GM21717 (cell line): Measurements from ENCODE around the gene PROS1.
A peak's percentile ranks its signal among the peaks of the same experiment; 100 is the strongest.

Experiments used
- ATAC-seq: cut with Tn5 transposase; IDR thresholded peaks from one replicate; pipeline ENCODE4 v1.9.1; 2021; ENCODE audit warnings: mild to moderate bottlenecking, moderate library complexity; ENCODE audit not compliant: unreplicated experiment

PROS1 gene

GRCh38 chr3:93973131-93974126 lies at the start of gene PROS1:
Gene PROS1, minus strand, starts transcription at chr3:93973896. Its CDS starts 147 bp downstream, at chr3:93973749.
- ATAC-seq = peak; percentile 82

GRCh38 chr3:94020293-94020692 lies 46.6 kb upstream of the PROS1 start:
- ATAC-seq = no peak

DNA sequence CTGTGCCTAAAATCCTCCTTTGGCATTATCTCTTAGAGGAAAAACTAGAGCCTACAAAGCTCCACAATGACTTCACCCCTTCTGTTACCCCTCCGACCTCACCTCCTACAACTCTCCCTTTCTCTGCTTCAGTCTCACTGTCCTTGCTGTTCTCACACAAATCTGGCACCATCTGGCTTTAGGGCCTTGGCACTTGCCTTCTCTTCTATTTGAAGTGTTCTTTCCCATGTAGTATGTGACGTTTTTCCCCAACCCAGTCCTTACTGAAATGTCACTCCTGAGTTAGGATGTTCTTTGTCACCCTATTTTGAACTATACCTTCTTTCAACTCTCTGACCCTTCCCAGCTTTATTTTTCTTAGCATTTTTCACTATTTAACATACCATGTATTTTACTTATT lies 46.0 kb upstream of the PROS1 start:
- ATAC-seq = no peak

DNA sequence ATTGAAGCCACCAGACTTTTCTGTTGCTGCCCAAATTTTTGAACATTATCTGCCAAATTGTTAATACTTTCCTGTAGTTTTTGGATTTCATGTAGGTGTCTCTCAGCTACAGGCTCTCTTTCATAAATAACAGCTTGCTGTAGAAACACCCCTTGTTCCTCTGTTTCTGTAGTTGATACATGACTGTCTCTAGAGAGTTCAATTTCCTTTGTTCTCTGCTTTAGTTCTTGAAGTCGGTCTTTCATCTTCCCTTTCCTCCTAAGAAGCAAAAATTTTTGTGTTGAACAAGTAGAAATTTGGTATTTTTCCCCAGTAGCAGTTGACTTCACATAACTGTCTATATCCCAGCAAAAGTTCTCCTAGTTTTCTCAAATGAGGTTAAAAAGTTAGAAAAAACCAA lies 41.3 kb upstream of the PROS1 start:
- ATAC-seq = no peak

DNA sequence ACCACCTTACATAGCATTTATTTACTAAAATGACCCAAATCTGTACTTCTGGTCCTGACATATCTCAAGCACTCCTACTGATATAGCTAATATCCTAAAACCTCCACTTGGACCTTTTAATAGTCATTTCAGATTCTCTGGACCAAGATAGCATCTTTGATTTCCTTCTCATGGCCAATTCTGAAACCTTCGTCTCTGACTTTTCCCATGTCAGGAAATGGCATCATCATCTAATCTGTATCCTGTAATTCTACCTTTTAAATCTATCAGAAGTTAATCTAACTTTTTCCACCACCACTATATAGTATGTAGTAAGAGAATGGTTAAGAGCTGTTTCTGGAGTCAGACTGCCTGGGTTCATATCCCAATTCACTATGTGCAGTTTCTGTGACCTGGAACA lies 38.5 kb upstream of the PROS1 start:
- no peak for ATAC-seq

- no peak for ATAC-seq
Measured at GRCh38 chr3:94011233-94011711, 37.6 kb upstream of the PROS1 start.

GRCh38 chr3:94009608-94010007 lies 35.9 kb upstream of the PROS1 start:
- ATAC-seq = no peak

GRCh38 chr3:94008253-94008652 lies 34.6 kb upstream of the PROS1 start:
- ATAC-seq = no peak

DNA sequence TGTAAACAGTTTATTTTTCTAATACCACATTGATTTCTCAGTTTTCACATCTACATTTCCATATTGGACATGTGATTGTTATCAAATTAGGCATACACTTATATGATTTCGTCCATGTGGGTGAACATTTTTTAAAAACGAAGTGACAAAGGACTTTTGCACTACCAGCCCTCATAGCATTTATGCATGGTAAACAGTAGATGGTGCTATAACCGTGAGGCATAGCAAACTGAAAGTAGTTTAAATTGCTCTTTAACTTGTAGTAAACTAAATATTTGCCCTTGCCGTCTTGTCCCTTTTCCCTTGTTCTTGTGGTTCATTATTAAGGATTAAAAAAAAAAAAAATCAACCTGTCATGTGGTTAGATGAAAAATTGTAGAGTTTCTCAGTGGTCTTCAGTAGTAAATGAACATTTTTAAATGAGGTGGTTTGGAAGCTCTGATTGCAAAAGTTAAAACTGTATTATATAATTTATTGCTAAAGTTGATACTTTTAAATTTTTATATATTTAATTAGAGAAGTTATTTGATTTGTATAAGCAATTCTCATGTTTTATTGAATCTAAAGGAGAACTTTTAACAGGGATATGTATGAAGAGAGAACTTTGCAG lies 30.7 kb upstream of the PROS1 start:
- ATAC-seq = peak; percentile 92

DNA sequence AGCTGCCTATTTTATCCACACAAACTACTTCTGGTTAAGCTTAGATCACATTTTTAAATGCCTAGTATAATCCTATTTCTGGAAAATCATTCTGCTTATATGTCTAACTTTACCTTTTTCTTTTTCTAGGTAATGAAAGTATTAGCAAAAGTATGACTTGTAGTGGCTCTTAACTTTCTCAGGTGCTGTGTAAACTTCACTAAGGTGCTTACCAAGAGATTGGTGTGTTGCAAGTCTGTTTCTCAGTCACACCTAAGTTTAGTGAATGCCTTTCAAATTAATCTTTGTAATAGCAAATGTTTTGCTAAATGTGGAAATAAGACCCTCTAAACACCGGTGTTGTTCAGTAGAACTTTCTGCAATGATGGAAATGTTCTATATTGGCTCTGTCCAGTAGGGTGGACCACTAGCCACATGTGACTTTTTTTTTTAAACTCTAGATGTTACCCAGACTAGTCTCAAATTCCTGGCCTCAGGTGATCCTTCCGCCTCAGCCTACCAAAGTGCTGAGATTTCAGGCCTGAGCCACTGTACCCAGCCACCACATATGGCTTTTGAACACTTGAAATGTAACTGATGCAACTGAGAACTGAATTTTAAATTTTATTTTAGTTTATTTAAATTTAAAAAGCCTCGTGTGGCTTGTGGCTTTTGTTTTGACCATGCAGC lies 28.3 kb upstream of the PROS1 start:
- ATAC-seq = no peak

- ATAC-seq = no peak
Measured at GRCh38 chr3:94001191-94001590, 27.5 kb upstream of the PROS1 start.

DNA sequence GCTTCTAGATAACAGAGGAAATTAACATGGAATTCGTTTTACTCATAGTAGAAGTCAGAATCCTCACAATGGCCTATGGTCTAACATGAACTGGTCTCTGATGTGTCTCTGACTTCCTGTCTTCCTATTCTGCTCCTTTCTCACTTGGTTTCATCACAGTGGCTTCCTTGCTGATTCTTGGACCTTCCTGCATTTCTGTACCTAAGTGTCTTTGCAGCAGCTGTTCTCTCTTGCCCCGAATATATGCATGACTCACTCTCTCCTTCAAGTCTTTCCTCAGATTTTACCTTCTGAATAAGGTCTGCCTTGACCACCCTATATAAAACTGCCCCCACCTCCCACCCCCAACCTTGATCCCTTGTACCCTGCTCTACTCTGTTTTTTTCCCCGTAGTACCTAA lies 20.4 kb upstream of the PROS1 start:
- ATAC-seq = no peak

DNA sequence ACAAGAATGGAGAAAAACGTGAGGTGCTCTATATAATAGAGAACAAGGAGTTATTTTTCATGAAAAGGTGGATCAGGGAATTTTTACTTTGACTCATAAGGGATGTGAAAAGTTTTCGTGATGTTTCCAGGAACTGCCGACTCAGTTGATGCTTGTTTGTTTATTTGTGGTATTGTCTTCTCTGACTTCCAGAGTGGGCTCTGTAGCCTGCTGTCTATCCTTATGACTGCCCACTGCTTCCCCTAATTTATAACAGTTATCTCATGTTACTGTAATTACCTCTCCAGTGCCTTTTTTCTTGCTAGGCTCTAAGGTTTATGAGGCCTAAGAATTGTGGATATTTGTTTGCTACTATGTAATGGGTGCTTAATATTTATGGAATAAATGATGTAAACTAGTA lies 18.5 kb upstream of the PROS1 start:
- no peak for ATAC-seq

DNA sequence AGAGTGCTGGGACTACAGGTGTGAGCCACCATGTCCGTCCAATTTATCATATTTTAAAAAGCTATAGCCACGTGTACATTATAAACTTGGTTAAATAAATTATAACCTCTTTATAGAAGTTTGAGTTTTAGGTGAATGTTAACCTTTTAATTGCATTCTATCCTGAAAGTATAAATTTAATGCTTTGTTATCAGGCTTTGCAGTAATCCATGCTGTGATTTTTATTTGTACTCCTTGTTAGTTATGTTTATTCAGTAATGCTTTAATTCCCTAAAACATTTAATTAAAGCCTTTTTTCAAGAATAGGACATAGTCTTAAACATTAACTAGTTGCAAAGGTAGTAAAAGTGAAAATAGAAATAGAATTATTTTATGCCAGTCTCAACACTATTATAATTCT lies 17.9 kb upstream of the PROS1 start:
- no peak for ATAC-seq

DNA sequence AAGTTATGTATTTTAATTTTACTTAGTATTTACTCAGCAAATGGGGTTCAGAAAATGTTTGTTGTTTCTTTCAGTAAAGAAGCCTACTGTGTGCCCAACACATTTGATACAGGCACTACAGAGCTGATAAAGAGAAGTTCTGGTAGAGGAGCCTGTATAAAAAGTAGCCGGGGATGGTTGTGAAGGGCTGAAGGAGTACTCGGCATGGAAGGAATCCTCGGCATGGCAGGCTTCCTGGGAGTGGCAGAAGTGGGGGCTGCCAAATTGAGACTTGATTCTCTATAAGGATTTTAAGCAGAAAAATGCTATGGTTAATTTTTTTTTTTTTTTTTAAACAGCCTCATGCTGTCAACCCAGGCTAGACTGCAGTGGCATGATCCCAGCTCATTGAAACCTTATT lies 15.5 kb upstream of the PROS1 start:
- no peak for ATAC-seq

GRCh38 chr3:93988764-93989163 lies 15.1 kb upstream of the PROS1 start:
- ATAC-seq = no peak

DNA sequence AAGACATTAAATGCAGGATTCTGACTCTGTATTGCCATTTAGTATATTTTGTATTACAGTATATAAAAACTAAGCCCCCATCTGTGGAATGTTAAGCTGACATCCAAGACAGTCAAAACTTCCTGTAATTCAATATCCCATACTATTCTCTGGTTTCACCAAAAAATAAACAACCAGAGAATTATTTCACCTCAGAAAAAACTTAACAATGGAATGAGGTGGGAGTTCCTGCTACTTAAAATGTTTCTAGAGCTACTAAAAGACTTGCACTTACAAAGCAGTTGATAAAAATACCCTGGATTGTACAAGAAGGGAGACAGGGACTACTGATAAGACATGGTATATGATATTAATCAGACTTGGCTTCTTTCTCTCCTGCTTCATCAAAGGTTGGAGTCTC lies 14.6 kb upstream of the PROS1 start:
- ATAC-seq = no peak

DNA sequence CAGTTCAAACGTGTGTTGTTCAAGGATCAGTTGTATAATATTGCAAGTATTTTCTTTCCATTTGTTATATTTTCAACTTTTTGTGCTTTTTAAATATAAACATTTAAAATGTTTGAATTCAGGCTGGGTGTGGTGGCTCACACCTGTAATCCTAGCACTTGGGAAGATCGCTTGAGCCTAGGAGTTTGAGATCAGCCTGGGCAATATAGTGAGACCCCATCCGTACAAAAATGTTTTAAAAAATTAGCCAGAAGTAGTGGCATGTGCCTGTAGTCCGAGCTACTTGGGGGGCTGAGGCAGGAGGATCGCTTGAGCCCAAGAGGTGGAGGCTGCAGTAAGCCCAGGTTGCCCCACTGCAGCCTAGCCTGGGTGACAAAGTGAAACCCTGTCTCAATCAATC lies 10.9 kb upstream of the PROS1 start:
- no peak for ATAC-seq

GRCh38 chr3:93983408-93983807 lies 9.7 kb upstream of the PROS1 start:
- no peak for ATAC-seq

GRCh38 chr3:93981649-93982048 lies 8.0 kb upstream of the PROS1 start:
- ATAC-seq = no peak

DNA sequence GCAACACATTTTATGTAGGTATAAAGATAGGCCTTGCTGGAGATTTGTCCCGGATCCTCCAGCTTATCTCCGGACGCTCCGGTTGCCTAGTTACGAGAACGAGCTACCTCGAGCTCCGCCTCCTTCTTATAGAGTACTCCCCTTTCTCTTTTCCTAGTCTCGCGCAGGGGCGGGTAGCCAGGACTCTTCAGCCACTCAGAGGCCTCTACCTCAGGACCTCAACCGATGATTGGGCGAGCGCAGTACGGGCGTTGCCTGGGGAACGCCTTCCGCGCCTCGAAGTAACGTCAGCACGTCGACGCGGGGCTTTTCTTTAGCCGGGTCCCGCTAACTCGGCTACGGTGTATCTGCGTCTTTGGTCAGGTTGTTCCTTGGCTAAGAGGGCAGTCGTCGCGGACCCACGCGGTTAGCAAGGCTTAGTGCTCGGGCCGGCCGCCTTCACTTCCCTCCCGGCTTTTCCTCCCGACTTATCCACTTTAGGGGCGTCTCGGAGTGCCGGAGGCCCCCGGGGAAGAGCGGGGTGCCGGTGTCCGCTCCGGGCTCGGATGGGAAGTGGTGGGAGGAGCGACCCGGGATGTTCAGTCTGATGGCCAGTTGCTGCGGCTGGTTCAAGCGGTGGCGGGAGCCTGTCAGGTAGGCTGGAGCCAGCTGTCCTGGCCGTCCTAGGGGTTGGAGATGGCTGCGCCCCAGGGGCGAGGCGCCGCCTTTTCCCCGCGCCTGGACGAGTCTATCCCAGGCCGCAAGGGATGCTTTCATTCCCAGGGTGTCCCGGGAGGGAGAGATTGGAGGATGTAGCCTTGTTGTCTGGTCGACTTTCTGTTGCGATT lies 6.4 kb upstream of the PROS1 start, which contains the start of gene ARL13B:
Gene ARL13B, plus strand, starts transcription at position 306 of the 827 bp plus-strand sequence. Its CDS starts 269 bp downstream, at position 575.
- peak; percentile 100 for ATAC-seq
